Astrocyte of the spinal cord (primary cell): ENCODE measurements around the gene MDFIC.

Experiments
- DNase-seq: peaks from one replicate; pipeline ENCODE4 v3.0.0; 2011; ENCODE audit warnings: low read depth, low spot score
- H3K4me3 ChIP-seq: 2 replicates; pipeline ENCODE4 v1.5.1; 2011; ENCODE audit warnings: low read depth, mild to moderate bottlenecking, low read length, moderate library complexity
- in situ Hi-C: cut with HindIII; loops from 2 replicates; pipeline ENCODE4 v1.10.0; 2017; ENCODE audit warnings: low sequenced_read_pairs
- TF ChIP-seq, protein P1 (sequence below): IDR thresholded peaks from 2 replicates; pipeline ENCODE4 v1.5.1; 2012; ENCODE audit warnings: low read depth, mild to moderate bottlenecking, low read length, inconsistent platforms

The MDFIC gene

DNA sequence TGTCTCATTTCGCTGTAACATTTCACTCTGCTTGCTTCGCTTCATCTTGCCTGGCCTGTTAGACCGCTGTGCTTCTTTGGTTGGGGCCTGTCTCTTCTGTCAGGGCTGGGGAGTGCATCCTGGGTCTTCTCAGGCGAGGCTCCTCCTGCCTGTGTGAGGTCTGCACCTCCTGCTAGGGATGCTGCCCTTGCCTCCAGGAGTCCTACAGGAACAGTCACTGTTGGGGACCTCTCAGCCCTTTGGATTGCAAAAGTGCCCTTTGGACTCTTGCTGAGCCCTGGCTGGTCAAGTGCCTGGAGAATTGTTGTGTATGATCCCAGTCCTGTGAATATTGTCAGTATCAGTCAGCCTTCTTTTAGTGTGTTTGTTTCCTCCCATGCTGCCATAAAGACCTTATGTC lies 84.1 kb downstream of the MDFIC start:
- TF ChIP-seq, protein P1, sequence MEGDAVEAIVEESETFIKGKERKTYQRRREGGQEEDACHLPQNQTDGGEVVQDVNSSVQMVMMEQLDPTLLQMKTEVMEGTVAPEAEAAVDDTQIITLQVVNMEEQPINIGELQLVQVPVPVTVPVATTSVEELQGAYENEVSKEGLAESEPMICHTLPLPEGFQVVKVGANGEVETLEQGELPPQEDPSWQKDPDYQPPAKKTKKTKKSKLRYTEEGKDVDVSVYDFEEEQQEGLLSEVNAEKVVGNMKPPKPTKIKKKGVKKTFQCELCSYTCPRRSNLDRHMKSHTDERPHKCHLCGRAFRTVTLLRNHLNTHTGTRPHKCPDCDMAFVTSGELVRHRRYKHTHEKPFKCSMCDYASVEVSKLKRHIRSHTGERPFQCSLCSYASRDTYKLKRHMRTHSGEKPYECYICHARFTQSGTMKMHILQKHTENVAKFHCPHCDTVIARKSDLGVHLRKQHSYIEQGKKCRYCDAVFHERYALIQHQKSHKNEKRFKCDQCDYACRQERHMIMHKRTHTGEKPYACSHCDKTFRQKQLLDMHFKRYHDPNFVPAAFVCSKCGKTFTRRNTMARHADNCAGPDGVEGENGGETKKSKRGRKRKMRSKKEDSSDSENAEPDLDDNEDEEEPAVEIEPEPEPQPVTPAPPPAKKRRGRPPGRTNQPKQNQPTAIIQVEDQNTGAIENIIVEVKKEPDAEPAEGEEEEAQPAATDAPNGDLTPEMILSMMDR: no peak
- H3K4me3 ChIP-seq: no peak overlapping the region
- no peak for DNase-seq
- in situ Hi-C loops: no loop called here

DNA sequence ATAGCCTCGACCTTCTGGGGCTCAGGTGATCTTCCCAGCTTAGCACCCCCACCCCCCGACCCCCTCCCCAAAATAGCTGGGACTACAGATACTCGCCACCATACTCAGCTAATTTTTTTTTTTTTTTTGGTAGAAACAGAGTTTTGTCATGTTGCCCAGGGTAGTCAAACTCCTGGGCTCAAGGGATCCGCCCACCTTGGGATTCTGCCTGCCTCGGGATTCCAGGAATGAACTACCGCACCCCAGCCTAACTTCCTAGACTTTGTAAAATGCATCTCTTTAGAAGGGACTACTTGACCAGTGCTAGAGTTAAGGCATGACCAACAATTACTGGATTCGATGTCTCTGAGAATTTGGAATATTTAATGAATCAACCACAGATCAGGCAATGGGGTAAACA lies 85.9 kb downstream of the MDFIC start:
- in situ Hi-C loops: no loop called here
- no peak overlapping the region for H3K4me3 ChIP-seq
- no peak for DNase-seq
- TF ChIP-seq, protein P1: no peak

DNA sequence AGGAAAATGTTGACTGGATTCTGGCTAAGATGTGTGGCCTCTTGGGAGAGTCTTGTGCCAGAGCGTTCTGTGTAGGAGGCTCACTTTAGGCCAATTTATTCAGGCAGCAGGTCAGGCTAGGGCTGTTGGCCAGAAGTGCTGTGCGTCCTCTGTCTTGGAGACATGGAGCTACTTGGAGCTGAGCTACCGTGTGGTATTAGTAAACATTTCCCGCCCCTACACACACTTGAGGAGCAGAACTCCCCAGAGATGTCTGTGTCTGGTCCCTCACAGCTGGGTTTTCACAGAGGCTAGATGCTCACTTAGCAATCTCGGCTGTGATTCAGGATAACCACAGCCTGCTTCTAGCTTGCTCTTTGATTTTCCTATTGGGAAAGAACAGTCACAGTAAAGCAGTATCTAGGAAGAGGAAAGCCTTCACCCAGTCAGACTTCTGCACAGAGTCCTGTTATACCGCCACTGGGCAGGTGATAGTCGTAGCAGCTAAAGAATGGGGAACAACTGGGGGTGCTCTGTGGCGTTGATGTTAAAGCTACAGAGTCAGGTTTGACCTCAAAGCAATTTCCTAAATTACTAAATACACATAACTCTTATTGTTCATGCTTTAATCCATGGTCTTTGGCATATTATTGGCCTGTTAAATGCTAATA lies 86.7 kb downstream of the MDFIC start:
- DNase-seq: peak; percentile 43
- TF ChIP-seq, protein P1: no peak
- H3K4me3 ChIP-seq: no peak overlapping the region
- in situ Hi-C loops: no loop called here

GRCh38 chr7:115009139-115009538 lies 87.2 kb downstream of the MDFIC start:
- no peak overlapping the region for H3K4me3 ChIP-seq
- TF ChIP-seq, protein P1: no peak
- no peak for DNase-seq
- in situ Hi-C loops: no loop called here

GRCh38 chr7:115009736-115010440 lies 88.0 kb downstream of the MDFIC start:
- no peak for DNase-seq
- in situ Hi-C loops: no loop called here
- TF ChIP-seq, protein P1: no peak
- H3K4me3 ChIP-seq: no peak overlapping the region

DNA sequence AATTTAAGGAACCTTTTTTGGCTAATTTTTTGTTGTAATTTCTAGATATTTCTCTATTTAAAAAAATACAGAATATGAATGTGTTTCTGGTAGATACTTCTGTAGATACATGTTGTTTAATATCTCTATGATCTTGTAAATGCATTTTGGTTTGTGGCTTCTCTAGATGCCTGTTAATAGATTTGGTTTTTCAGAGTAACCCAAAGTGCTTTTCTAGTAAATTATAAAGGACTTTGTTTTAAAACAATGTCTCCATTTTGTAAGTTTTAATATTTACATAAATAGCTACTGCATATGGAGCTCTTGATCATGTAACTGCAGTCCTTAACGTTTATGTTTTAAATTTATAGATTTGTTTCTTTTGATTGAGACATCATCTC lies 88.5 kb downstream of the MDFIC start:
- in situ Hi-C loops: no loop called here
- DNase-seq: no peak
- TF ChIP-seq, protein P1: no peak
- H3K4me3 ChIP-seq: no peak overlapping the region
